GM21360 (cell line): ENCODE results near the gene HOXB7.

ENCODE experiments used
- ATAC-seq: cut with Tn5 transposase; IDR thresholded peaks from one replicate; pipeline ENCODE4 v1.9.1; 2021; ENCODE audit warnings: mild to moderate bottlenecking, moderate library complexity; ENCODE audit not compliant: unreplicated experiment

HOXB7 gene

GRCh38 chr17:48610282-48611211 lies at the start of gene HOXB7:
Gene HOXB7 (minus strand): TSS chr17:48611017. CDS start chr17:48610918, 99 bp downstream.
- ATAC-seq = no peak

GRCh38 chr17:48655913-48656312 lies 45.1 kb upstream of the HOXB7 start:
- ATAC-seq = no peak

- ATAC-seq = no peak
These were observed 38.9 kb upstream of the HOXB7 start for GRCh38 chr17:48649741-48650140.

GRCh38 chr17:48647963-48648245 lies 37.1 kb upstream of the HOXB7 start:
- ATAC-seq = no peak

- no peak for ATAC-seq
These were observed 36.5 kb upstream of the HOXB7 start for GRCh38 chr17:48647103-48647962.

- no peak for ATAC-seq
These were observed 35.6 kb upstream of the HOXB7 start for GRCh38 chr17:48646183-48647102.

GRCh38 chr17:48645639-48646182 lies 34.9 kb upstream of the HOXB7 start:
- no peak for ATAC-seq

- ATAC-seq = no peak
These were observed 34.2 kb upstream of the HOXB7 start for GRCh38 chr17:48644910-48645557.

GRCh38 chr17:48644159-48644558 lies 33.3 kb upstream of the HOXB7 start:
- ATAC-seq = no peak

- ATAC-seq = no peak
These were observed 32.8 kb upstream of the HOXB7 start for GRCh38 chr17:48643697-48644012.

- ATAC-seq = no peak
These were observed 32.3 kb upstream of the HOXB7 start for GRCh38 chr17:48642843-48643696.

GRCh38 chr17:48642059-48642842 lies 31.4 kb upstream of the HOXB7 start:
- no peak for ATAC-seq

GRCh38 chr17:48641541-48642058 lies 30.8 kb upstream of the HOXB7 start:
- no peak for ATAC-seq

- no peak for ATAC-seq
These were observed 30.0 kb upstream of the HOXB7 start for GRCh38 chr17:48640858-48641180.

- no peak for ATAC-seq
These were observed 29.4 kb upstream of the HOXB7 start for GRCh38 chr17:48639982-48640857.

- ATAC-seq = no peak
These were observed 28.3 kb upstream of the HOXB7 start for GRCh38 chr17:48639136-48639535.
